Measurements from ENCODE around the gene FAM117B.

FAM117B gene

DNA sequence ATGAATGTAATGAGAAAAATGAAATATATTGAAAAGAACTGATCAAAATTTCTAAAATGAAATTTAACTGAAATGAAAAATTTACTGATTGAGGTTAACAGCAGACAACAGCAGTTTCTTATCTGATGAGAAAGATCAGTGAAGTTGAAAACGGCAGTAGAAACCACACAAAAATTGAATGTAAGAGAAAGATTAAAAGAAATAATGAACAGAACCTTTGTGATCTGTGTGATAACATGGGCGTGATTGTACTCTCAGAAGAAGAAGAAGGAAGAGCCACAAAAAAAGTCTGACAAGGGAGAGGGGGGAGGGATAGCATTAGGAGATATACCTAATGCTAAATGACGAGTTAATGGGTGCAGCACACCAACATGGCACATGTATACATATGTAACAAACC, 45.2 kb downstream of the FAM117B start:
- H3K9ac ChIP-seq (ENCODE audit: low read length): no peak overlapping the region
- H3K9me2 ChIP-seq (replicated peaks; ENCODE audit: insufficient read depth, low read length): no peaks in the 10 kb centered on the region
- no peak overlapping the region for H3K4me3 ChIP-seq (ENCODE audit: insufficient read depth, low read length, poor library complexity, severe bottlenecking)
- no peak overlapping the region for H2AFZ ChIP-seq (ENCODE audit: low read depth, low read length, severe bottlenecking)
- no peak overlapping the region for H3K4me2 ChIP-seq (ENCODE audit: low read depth, low read length, poor library complexity, severe bottlenecking)
- no peaks in the 10 kb centered on the region for H3K79me2 ChIP-seq (ENCODE audit: insufficient read depth, low read length)
- no peaks in the 10 kb centered on the region for H3F3A ChIP-seq (ENCODE audit: insufficient read depth)
- peaks cover 8% of the 10 kb centered on the region; the same call in 1 of the 2 replicates for H3K36me3 ChIP-seq (ENCODE audit: low read length)
- TF ChIP-seq EZH2phosphoT487 (conservative IDR thresholded peaks at IDR 0.05; ENCODE audit: low read length): no peak
- no peak for TF ChIP-seq CTCF (IDR thresholded peaks at IDR 0.05; ENCODE audit: insufficient read depth, low read length, poor library complexity, severe bottlenecking)
- H3K9me3 ChIP-seq (ENCODE audit: insufficient read depth, low read length): peaks cover 16% of the 10 kb centered on the region; the same call in 1 of the 2 replicates
- H4K20me1 ChIP-seq (ENCODE audit: low read depth, low read length): no peaks in the 10 kb centered on the region
- no peak overlapping the region for H3K27ac ChIP-seq (ENCODE audit: low read depth, low read length)
- no peaks in the 10 kb centered on the region for H3K27me3 ChIP-seq (ENCODE audit: low read length)

DNA sequence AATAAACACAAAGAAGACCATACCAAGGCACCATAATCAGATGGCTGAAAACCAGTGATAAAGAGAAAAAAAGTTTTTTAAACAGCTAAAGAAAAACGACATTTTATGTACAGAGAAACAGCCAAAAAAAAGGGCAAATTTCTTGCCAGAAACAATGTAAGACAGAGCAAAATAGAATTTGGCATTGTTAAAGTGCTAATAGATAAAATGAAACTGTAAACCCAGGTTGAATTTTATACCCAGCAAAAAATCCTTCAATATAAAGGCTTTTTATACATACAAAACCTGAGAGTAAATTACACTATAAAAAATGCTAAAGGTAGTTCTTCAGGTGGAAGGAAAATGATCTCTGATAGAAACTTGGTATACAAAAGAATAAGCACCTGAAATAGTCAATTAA, 45.7 kb downstream of the FAM117B start:
- Histone ChIP-seq H4K20me1 (ENCODE audit: low read depth, low read length) (no peaks in the 10 kb centered on the region), H3F3A (ENCODE audit: insufficient read depth) (no peaks in the 10 kb centered on the region), H3K4me3 (ENCODE audit: insufficient read depth, low read length, poor library complexity, severe bottlenecking) (no peak overlapping the region), H3K27ac (ENCODE audit: low read depth, low read length) (no peak overlapping the region), H3K9me3 (ENCODE audit: insufficient read depth, low read length) (peaks cover 16% of the 10 kb centered on the region; the same call in 1 of the 2 replicates), H3K9me2 (replicated peaks; ENCODE audit: insufficient read depth, low read length) (no peaks in the 10 kb centered on the region), H3K9ac (ENCODE audit: low read length) (no peak overlapping the region), H2AFZ (ENCODE audit: low read depth, low read length, severe bottlenecking) (no peak overlapping the region), H3K36me3 (ENCODE audit: low read length) (peaks cover 8% of the 10 kb centered on the region; the same call in 1 of the 2 replicates), H3K79me2 (ENCODE audit: insufficient read depth, low read length) (no peaks in the 10 kb centered on the region), H3K27me3 (ENCODE audit: low read length) (no peaks in the 10 kb centered on the region), H3K4me2 (ENCODE audit: low read depth, low read length, poor library complexity, severe bottlenecking) (no peak overlapping the region)
- TF ChIP-seq EZH2phosphoT487 (conservative IDR thresholded peaks at IDR 0.05; ENCODE audit: low read length): no peak

GRCh38 chr2:202681688-202682205, 47.0 kb downstream of the FAM117B start:
- Histone ChIP-seq H3K9me3 (ENCODE audit: insufficient read depth, low read length) (peaks cover 16% of the 10 kb centered on the region; the same call in 1 of the 2 replicates), H3K4me3 (ENCODE audit: insufficient read depth, low read length, poor library complexity, severe bottlenecking) (no peak overlapping the region), H3K36me3 (ENCODE audit: low read length) (peaks cover 8% of the 10 kb centered on the region; the same call in 1 of the 2 replicates), H2AFZ (ENCODE audit: low read depth, low read length, severe bottlenecking) (no peak overlapping the region), H3K4me2 (ENCODE audit: low read depth, low read length, poor library complexity, severe bottlenecking) (no peak overlapping the region), H3K27ac (ENCODE audit: low read depth, low read length) (no peak overlapping the region), H4K20me1 (ENCODE audit: low read depth, low read length) (no peaks in the 10 kb centered on the region), H3K9me2 (replicated peaks; ENCODE audit: insufficient read depth, low read length) (no peaks in the 10 kb centered on the region), H3K9ac (ENCODE audit: low read length) (no peak overlapping the region), H3K27me3 (ENCODE audit: low read length) (no peaks in the 10 kb centered on the region), H3K79me2 (ENCODE audit: insufficient read depth, low read length) (no peaks in the 10 kb centered on the region), H3F3A (ENCODE audit: insufficient read depth) (no peaks in the 10 kb centered on the region)
- no peak for TF ChIP-seq EZH2phosphoT487 (conservative IDR thresholded peaks at IDR 0.05; ENCODE audit: low read length)
- TF ChIP-seq CTCF (IDR thresholded peaks at IDR 0.05; ENCODE audit: insufficient read depth, low read length, poor library complexity, severe bottlenecking): no peak

DNA sequence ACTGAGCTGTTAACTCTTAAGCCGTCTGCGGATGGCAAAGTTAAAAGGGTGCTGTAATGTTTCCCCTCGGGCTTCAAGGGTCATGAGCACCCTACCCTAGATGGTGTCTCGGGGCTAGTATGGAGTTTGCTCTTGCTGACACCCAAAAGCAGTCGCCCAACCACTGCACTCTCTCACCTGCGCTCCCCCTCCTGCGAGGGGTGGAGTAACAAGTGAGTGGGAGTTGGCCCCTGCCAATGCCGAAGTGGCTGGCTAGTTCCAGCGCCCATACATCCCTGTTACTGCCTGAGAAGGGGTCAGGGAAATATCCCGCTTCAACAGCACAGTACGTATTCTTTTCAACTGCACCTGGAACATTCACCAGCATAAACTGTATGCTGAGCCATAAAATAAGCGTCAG, 47.5 kb downstream of the FAM117B start:
- no peak overlapping the region for H2AFZ ChIP-seq (ENCODE audit: low read depth, low read length, severe bottlenecking)
- H3K4me2 ChIP-seq (ENCODE audit: low read depth, low read length, poor library complexity, severe bottlenecking): no peak overlapping the region
- no peak overlapping the region for H3K27ac ChIP-seq (ENCODE audit: low read depth, low read length)
- no peaks in the 10 kb centered on the region for H3K79me2 ChIP-seq (ENCODE audit: insufficient read depth, low read length)
- H3K36me3 ChIP-seq (ENCODE audit: low read length): peaks cover 8% of the 10 kb centered on the region; the same call in 1 of the 2 replicates
- H3F3A ChIP-seq (ENCODE audit: insufficient read depth): no peaks in the 10 kb centered on the region
- H3K9ac ChIP-seq (ENCODE audit: low read length): no peak overlapping the region
- TF ChIP-seq EZH2phosphoT487 (conservative IDR thresholded peaks at IDR 0.05; ENCODE audit: low read length): no peak
- no peak for TF ChIP-seq CTCF (IDR thresholded peaks at IDR 0.05; ENCODE audit: insufficient read depth, low read length, poor library complexity, severe bottlenecking)
- H3K9me2 ChIP-seq (replicated peaks; ENCODE audit: insufficient read depth, low read length): no peaks in the 10 kb centered on the region
- no peaks in the 10 kb centered on the region for H4K20me1 ChIP-seq (ENCODE audit: low read depth, low read length)
- H3K27me3 ChIP-seq (ENCODE audit: low read length): no peaks in the 10 kb centered on the region
- H3K4me3 ChIP-seq (ENCODE audit: insufficient read depth, low read length, poor library complexity, severe bottlenecking): no peak overlapping the region
- peaks cover 16% of the 10 kb centered on the region; the same call in 1 of the 2 replicates for H3K9me3 ChIP-seq (ENCODE audit: insufficient read depth, low read length)
